Upper lobe of right lung (tissue), 1 donor: ENCODE results near the gene SVIL. TPM values are rescaled to one million over a fixed set of nuclear protein-coding genes. Genes with fewer than 3 reads are reported as not detected.

ENCODE experiments used
- ATAC-seq: fragments of 200-7000 bp; cut with Tn5 transposase; one replicate; pipeline ENCODE4 v1.9.1; 2020; ENCODE audit warnings: mild to moderate bottlenecking, moderate library complexity
- DNase-seq: peaks from one replicate; pipeline ENCODE4 v3.0.0-alpha.2; 2020
- H3K27ac ChIP-seq: fragments of 200-600 bp; one replicate; pipeline ENCODE4 v1.8.0; 2022
- H3K27me3 ChIP-seq: fragments of 200-600 bp; one replicate; pipeline ENCODE4 v1.8.0; 2022; ENCODE audit warnings: mild to moderate bottlenecking
- H3K36me3 ChIP-seq: fragments of 200-600 bp; one replicate; pipeline ENCODE4 v1.8.0; 2022
- H3K4me1 ChIP-seq: fragments of 200-600 bp; one replicate; pipeline ENCODE4 v1.8.0; 2022
- H3K4me3 ChIP-seq: fragments of 200-600 bp; one replicate; pipeline ENCODE4 v1.8.0; 2022; ENCODE audit warnings: mild to moderate bottlenecking
- H3K9me3 ChIP-seq: fragments of 200-600 bp; one replicate; pipeline ENCODE4 v1.8.0; 2022
- intact Hi-C: fragments of 100-400 bp; cut with DNase I; formaldehyde crosslinking; loops from one replicate; pipeline ENCODE4 v1.11.0; 2022
- total RNA-seq: library from RNA; stranded (reverse); fragmentation: NEBNext Ultra II Directional; extraction: Animal tissue kit (Norgen Biotek cat#: 25700); gene quantifications from one replicate; pipeline ENCODE4 v1.2.1, GENCODE V29; 2021
- TF ChIP-seq, protein P1 (sequence below): fragments of 200-600 bp; IDR thresholded peaks from one replicate; pipeline ENCODE4 v1.8.0; 2022; ENCODE audit warnings: antibody characterized with exemption
- donor health status: DM: no; HTN: yes; CAD: no; lungs with severe emphysema.

Gene SVIL
- total RNA-seq, 1 donor from 2014 or later = 106 TPM

DNA sequence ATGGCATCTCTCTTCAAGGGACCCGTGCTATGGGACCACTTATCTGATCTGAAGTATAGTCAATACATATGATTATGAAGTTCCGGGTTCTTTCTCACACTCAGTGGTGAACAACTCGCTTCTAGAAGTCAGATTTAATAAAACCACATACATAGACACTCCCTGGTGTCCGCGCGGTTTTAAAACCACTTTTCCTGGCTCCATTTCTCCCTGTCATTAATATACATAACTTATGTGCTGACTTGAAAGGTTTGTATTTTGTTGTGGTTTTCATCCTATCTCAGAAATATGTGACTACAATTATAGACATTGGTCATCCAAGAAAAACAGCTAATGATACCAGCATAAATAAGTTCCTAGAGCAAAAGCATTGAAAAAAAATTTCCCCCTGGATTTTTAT, 34.0 kb downstream of the SVIL start:
- H3K9me3 ChIP-seq = no peaks in the 10 kb centered on the region
- H3K4me1 ChIP-seq = no peaks in the 10 kb centered on the region
- no peak overlapping the region for H3K4me3 ChIP-seq
- H3K36me3 ChIP-seq = no peaks in the 10 kb centered on the region
- ATAC-seq (no peak), DNase-seq (no peak)
- no peak overlapping the region for H3K27ac ChIP-seq
- H3K27me3 ChIP-seq = no peaks in the 10 kb centered on the region
- TF ChIP-seq, protein P1, sequence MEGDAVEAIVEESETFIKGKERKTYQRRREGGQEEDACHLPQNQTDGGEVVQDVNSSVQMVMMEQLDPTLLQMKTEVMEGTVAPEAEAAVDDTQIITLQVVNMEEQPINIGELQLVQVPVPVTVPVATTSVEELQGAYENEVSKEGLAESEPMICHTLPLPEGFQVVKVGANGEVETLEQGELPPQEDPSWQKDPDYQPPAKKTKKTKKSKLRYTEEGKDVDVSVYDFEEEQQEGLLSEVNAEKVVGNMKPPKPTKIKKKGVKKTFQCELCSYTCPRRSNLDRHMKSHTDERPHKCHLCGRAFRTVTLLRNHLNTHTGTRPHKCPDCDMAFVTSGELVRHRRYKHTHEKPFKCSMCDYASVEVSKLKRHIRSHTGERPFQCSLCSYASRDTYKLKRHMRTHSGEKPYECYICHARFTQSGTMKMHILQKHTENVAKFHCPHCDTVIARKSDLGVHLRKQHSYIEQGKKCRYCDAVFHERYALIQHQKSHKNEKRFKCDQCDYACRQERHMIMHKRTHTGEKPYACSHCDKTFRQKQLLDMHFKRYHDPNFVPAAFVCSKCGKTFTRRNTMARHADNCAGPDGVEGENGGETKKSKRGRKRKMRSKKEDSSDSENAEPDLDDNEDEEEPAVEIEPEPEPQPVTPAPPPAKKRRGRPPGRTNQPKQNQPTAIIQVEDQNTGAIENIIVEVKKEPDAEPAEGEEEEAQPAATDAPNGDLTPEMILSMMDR = no peak
- intact Hi-C loops = no loop called here

DNA sequence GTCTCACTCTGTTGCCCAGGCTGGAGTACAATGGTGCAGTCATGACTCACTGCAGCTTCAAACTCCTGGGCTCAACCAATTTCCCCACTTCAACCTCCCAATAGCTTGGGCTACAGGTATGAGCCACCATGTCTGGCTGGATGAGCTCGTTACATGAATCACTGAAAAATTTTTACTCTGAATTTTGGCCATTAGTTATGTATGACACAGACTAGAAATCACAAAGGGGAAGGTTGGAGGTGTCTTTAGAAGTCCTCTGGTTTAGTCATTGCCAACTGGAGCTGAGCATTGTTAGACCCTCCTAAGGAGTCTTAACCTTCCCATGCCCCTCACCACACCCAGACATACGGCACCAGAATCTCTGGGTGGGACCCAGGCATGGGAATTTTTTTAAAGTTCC, 34.7 kb downstream of the SVIL start:
- no peaks in the 10 kb centered on the region for H3K36me3 ChIP-seq
- H3K4me1 ChIP-seq = no peaks in the 10 kb centered on the region
- no peak overlapping the region for H3K27ac ChIP-seq
- intact Hi-C loops = no loop called here
- no peak for ATAC-seq
- no peak for DNase-seq
- H3K4me3 ChIP-seq = no peak overlapping the region
- TF ChIP-seq, protein P1 = no peak
- H3K27me3 ChIP-seq = no peaks in the 10 kb centered on the region
- no peaks in the 10 kb centered on the region for H3K9me3 ChIP-seq

DNA sequence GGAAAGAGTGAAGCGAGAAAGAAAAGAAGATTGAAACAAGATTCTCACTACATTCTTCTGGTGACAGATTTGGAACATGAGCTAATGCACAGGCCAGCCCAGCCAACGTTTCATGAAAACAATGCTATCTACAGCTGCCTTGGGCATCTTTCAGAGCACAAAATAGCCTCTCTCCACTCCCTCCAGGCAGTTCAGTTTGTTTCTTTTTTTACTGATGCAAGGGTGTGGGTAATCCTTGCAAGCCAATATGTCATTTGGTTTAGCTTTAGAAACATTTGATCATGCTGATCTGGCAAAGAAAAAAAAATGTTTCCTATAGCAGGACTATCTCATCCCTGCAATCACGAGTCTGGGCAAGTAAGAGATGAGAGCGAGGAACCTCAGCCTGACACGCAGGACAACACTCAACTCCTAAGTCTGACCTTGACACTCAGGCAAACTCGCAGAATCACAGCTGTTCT, 35.9 kb downstream of the SVIL start:
- TF ChIP-seq, protein P1 = no peak
- intact Hi-C loops = no loop called here
- no peaks in the 10 kb centered on the region for H3K4me1 ChIP-seq
- peak; percentile 21 for ATAC-seq
- H3K36me3 ChIP-seq = no peaks in the 10 kb centered on the region
- no peaks in the 10 kb centered on the region for H3K27me3 ChIP-seq
- H3K27ac ChIP-seq = peak overlapping the region; percentile 47
- H3K9me3 ChIP-seq = no peaks in the 10 kb centered on the region
- no peak overlapping the region for H3K4me3 ChIP-seq
- DNase-seq = no peak

DNA sequence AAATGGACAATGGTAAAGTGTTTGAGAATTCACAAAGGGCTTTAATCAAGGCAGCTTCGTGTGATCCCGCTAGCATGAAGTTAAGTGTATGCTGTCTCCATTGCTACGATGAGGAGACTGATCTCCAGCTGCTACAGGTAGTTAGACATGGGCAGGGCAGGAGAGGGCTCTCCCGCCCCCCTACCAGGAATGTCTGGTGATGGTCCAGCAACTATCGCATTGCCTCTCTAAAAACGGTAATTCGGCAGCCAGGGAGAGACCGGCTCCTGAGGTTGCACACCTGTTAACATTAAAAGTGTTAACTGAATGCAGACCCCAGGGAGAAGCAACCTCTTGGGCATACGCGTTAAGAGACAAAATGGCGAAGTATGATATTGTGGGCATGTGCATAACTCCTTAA, 37.9 kb downstream of the SVIL start:
- TF ChIP-seq, protein P1 = no peak
- Histone ChIP-seq H3K9me3 (no peaks in the 10 kb centered on the region), H3K4me1 (no peaks in the 10 kb centered on the region), H3K4me3 (no peak overlapping the region), H3K36me3 (no peaks in the 10 kb centered on the region), H3K27ac (no peak overlapping the region), H3K27me3 (no peaks in the 10 kb centered on the region)
- intact Hi-C loops = no loop called here
- ATAC-seq (no peak), DNase-seq (no peak)

DNA sequence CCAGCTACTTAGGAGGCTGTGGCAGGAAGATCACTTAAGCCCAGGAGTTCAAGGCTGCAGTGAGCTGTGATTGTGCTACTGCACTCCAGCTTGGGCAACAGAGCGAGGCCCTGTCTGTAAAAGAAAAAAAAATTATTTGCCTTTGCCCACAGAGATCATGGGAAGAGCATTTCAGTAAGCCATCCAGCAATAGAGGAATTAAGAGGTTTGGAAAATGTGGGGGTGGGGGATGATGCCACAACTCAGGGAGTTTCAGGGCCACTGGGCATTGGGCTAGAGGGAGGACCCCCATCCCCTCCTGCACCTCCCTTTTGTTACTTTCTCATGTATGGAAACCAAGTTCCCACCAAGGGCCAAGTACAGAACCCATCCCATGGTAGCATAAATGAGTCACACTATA, 38.4 kb downstream of the SVIL start:
- Histone ChIP-seq H3K4me3 (no peak overlapping the region), H3K27ac (no peak overlapping the region), H3K27me3 (no peaks in the 10 kb centered on the region), H3K36me3 (no peaks in the 10 kb centered on the region), H3K4me1 (no peaks in the 10 kb centered on the region), H3K9me3 (no peaks in the 10 kb centered on the region)
- ATAC-seq (no peak), DNase-seq (no peak)
- TF ChIP-seq, protein P1 = no peak
- intact Hi-C loops = no loop called here

DNA sequence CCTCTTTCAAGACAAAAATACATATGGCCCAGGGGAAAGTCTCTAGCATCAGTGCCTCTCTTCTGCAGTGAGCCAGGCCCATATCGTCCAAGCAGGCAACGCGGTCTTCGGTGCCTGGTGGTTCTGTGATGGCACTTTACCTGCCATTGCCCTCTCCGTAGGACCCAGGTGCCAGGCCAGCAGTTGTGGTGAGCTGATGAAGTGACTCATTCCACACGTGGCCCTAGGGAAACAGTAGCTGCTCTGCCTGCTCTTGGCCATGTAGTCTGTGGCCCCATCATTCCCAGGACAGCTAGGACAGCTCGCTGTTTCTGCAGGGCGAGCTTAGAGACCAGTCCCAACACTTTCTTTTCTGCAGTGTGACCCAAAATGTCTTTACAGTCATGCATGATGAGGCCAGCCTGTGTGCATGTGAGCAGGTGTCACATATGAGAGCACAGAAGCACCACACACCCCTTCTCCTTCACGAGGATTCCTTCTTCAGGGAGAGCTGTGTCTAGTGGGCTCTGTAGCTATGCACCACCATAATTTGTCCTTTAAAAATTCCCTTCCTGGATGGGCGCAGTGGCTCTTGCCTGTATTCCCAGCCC, 39.0 kb downstream of the SVIL start:
- no peak for DNase-seq
- Histone ChIP-seq H3K36me3 (no peaks in the 10 kb centered on the region), H3K4me1 (peaks cover 2% of the 10 kb centered on the region), H3K4me3 (no peak overlapping the region), H3K27me3 (no peaks in the 10 kb centered on the region), H3K9me3 (no peaks in the 10 kb centered on the region), H3K27ac (no peak overlapping the region)
- no peak for ATAC-seq
- intact Hi-C loops = no loop called here
- TF ChIP-seq, protein P1 = no peak
